HG03060 (cell line): ENCODE data around the gene TM9SF2.
A peak's percentile ranks its signal among the peaks of the same experiment; 100 is the strongest.

ENCODE experiments used
- ATAC-seq: cut with Tn5 transposase; IDR thresholded peaks from one replicate; pipeline ENCODE4 v1.9.1; 2021; ENCODE audit warnings: low read depth, moderate number of reproducible peaks; ENCODE audit not compliant: unreplicated experiment

The TM9SF2 gene

GRCh38 chr13:99575376-99576120 is 74.3 kb downstream of the TM9SF2 start:
- ATAC-seq: no peak

GRCh38 chr13:99577934-99578917 is 77.0 kb downstream of the TM9SF2 start:
- no peak for ATAC-seq

- ATAC-seq: no peak
These were observed 79.4 kb downstream of the TM9SF2 start for GRCh38 chr13:99580500-99581268.

- no peak for ATAC-seq
These were observed 81.2 kb downstream of the TM9SF2 start for GRCh38 chr13:99582511-99582910.

- no peak for ATAC-seq
These were observed 84.3 kb downstream of the TM9SF2 start for GRCh38 chr13:99585609-99586008.

GRCh38 chr13:99587021-99587420 is 85.7 kb downstream of the TM9SF2 start:
- ATAC-seq: no peak

- no peak for ATAC-seq
These were observed 86.8 kb downstream of the TM9SF2 start for GRCh38 chr13:99587893-99588606.

- ATAC-seq: no peak
These were observed 88.3 kb downstream of the TM9SF2 start for GRCh38 chr13:99589575-99589974.

- no peak for ATAC-seq
These were observed 89.3 kb downstream of the TM9SF2 start for GRCh38 chr13:99590519-99591011.

- no peak for ATAC-seq
These were observed 94.9 kb downstream of the TM9SF2 start for GRCh38 chr13:99596180-99596579.

GRCh38 chr13:99600318-99600717 is 99.0 kb downstream of the TM9SF2 start:
- ATAC-seq: no peak

GRCh38 chr13:99601535-99601934 is 100.3 kb downstream of the TM9SF2 start:
- ATAC-seq: no peak

GRCh38 chr13:99604636-99605035 is 103.4 kb downstream of the TM9SF2 start:
- no peak for ATAC-seq

GRCh38 chr13:99605420-99606323 is 104.4 kb downstream of the TM9SF2 start:
- peak; percentile 33 for ATAC-seq

- peak; percentile 59 for ATAC-seq
These were observed 105.2 kb downstream of the TM9SF2 start, which contains the start of gene CLYBL for GRCh38 chr13:99606324-99607066. CLYBL (plus strand) TSS chr13:99606690.

GRCh38 chr13:99608345-99608744 is 107.1 kb downstream of the TM9SF2 start:
- no peak for ATAC-seq

GRCh38 chr13:99610702-99611289 is 109.5 kb downstream of the TM9SF2 start:
- ATAC-seq: no peak
